NCI-H524 treated with DMSO at 0.1 percent for 48 hours (cell line): ENCODE results near the gene COG7.
"Not testable (repeated sequence)": the region's sequence is repeated elsewhere in the genome, so short reads cannot be mapped to it uniquely, and the experiment has no call there.

Experiments
- DNase-seq: peaks from one replicate; lab custom pipeline; 2025; lab: John Stamatoyannopoulos, UW

The COG7 gene

DNA sequence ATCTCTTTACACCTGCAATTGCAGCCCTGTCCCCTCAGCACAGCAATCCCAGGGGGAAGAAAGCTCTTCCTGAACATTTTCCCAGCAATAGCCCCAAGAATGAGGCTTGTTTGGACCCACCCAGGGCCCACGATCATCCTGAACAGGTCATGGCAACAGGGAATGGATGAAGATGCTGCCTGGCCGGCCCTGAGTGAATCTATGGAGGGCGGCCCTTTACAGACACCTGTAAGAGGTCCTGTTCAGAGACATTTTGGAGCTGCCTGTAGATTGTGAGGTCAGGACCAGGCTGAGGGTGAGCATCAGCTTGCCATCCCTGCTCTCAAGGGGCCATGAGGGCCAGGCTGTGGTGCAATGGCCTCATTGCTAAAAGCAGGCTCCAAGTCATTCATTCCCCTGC lies 69.1 kb downstream of the COG7 start:
- DNase-seq = no peak

DNA sequence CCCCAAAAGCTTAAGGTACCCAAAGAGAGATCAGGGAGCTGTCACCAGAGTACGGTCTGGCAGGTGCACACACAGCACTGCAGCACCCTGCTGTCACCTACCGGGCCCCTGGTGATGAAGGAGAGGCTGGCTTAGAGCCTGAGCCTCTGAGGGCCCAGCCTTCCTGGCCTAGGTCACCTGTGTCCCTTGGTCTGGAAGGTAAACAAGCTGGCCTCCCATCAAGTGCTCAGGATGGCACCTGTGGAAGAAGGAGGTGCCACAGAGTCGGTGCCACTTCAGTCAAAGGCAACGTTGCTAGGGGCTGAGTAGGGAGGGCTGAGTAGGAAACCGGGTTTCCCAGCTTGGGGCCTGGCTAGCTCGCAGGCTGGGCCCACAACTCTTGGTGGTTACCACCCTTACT lies 70.7 kb downstream of the COG7 start:
- no peak for DNase-seq

DNA sequence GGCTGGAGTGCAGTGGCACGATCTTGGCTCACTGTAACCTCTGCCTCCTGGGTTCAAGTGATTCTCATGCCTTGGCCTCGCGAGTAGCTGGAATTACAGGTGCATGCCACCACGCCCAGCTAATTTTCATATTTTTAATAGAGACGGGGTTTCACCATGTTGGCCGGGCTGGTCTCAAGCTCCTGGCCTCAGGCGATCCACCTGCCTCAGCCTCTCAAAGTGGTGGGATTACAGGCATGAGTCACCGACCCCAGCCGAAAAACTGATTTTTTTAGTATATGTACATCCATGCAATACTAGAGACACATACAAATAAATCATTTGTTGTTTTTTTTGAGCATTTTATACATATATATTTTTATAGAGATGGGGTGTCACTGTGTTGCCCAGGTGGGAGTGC lies 71.3 kb downstream of the COG7 start:
- not testable (repeated sequence) for DNase-seq

DNA sequence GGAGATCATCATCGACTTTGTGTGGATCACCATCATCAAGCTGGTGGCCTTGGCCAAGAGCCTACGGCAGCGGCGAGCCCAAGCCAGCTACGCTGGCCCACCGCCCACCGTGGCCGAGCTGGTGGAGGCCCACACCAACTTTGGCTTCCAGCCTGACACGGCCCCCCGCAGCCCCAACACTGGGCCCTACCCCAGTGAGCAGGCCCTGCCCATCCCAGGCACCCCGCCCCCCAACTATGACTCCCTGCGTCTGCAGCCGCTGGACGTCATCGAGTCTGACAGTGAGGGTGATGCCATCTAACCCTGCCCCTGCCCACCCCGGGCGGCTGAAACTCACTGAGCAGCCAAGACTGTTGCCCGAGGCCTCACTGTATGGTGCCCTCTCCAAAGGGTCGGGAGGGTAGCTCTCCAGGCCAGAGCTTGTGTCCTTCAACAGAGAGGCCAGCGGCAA lies 72.5 kb downstream of the COG7 start:
- DNase-seq = no peak

DNA sequence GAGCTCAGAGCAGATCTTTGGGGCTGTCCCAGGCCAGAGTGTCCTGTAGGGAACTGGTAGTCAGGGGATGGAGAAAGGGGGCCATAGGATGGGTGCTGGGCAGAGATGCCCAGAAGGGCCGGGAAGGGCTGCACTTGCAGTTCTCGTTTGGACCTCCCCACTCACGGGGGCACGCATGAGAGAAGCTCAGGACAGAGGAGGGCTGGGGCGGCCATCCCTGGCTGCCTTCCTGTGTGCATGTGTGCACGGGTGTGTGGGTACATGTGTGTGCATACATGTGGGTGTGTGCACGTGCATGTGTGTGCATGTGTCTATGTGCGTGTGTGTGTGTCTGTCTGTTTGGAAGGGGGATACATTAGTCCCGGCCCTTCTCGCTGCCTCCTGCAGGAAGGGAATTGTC lies 73.3 kb downstream of the COG7 start:
- DNase-seq = no peak

DNA sequence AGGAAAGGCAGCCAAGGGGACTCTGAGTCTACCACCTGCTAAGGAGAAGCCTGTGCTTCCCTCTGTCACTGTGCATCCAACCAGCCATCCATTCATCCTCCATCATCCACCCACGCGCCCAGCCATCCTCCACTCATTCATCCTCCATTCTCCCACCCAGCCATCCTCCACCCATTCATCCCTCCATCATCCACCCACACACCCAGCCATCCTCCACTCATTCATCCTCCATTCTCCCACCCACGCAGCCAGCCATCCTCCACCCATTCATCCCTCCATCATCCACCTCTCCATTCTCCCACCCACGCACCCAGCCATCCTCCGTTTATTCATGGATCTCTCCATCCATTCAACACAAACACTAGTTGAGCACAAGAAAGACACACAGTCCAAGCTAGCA lies 74.1 kb downstream of the COG7 start:
- DNase-seq = no peak

DNA sequence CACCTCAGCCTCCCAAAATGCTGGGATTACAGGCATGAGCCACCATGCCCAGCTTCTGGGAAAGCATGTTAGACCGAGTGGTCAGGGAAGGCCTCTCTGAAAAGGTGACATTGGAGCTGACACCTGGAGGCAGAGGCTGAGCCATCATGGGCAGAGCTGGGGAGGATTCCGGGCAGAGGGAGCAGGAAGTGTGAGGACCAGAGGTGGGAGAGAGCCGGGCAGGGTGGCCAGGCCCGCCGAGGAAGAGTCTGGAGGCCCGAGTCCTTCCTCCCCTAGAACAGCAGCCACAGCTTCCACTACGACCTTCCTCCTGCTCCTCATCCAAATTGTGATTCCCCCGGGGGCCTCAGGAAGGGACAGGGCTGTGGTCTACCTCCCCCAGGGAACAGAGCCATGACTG lies 74.7 kb downstream of the COG7 start:
- DNase-seq = no peak

DNA sequence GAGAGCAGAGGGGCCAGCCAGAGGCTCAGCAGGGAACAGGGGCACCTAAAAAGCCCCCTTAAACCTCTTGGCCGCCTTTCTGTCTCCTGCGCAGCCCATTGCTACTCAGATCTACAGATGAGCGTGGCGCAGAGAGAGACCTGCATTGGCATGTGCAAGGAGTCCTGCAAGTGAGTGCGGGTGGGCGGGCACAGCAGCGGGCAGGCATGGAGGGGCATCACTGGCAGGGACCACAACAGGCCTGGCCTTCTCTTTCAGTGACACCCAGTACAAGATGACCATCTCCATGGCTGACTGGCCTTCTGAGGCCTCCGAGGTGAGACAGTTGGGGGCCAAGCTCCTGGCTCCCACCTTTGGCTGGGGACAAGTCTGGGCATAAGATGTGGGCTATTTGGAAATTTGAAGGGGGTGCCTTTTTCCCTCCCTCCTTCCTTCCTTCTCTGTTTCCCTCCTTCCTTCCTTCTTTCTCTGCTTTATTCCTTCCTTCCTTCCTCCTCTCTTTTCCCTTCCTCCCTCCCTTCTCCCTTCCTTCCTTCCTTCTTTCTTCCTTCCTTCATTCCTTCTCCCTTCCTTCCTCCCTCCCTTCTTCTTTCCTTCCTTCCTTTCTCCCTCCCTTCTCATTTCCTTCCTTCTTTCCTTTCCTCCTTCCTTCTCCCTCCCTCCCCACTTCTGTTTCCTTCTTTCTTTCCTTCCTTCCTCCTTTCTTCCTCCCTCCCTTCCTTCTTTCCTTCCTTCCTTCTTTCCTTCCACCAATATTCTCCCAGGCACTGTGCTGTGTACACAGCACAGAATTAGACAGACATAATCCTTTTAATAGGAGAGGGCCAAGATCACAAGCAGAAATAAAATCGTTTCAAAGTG lies 75.7 kb downstream of the COG7 start:
- DNase-seq = no peak

DNA sequence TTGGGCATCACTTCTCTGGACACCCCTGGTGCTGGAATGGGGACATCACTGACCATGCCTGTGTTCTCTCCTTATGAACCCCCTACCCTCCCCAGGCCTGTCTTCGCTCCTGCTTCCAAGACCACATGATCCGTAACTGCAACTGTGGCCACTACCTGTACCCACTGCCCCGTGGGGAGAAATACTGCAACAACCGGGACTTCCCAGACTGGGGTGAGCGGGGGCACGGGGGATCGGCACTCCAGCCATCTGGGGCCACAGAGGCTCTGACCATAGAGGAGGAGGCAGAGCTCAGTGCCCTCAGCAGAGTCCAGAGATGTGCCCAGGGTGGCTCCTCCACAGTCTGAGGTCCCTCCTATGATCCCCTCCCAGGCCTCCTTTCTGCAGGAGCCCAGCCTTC lies 77.3 kb downstream of the COG7 start:
- no peak for DNase-seq

DNA sequence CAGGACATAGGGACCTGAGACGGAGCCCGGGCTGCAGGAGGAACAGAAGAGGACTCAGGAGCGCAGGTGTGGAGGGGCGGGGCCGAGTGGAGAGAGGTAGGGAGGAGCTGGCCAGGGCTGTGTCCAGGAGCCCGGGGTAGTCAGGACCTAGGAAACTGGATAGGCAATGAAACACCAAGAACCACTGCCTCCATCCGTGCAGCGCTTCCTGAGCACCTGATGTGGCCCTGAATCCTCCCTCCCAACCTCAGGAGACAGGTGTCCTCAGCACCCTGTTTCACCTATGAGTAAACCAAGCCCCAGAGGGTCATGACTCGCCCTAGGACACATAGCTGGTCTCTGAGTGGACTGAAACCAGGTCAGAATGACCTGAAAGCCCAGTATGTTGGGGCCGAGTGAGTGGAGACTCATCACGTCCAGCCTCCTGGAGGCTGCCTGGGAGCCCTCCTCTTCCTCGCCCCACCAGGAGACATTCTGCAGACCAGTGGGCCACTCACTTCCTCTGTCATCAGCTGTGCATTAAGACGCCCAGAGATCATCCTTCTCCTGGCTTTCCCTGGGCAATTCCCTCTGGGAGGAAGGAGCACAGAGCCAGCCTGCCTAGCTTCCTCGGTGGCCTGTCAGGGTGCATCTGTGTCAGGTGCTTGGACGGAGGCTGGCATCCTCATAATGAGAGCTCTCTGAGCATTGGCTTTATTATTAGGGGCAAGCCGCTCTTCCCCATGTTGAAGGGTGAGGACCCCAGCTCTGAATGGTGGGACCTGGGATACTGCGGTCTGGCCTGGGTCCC lies 78.1 kb downstream of the COG7 start:
- no peak for DNase-seq

DNA sequence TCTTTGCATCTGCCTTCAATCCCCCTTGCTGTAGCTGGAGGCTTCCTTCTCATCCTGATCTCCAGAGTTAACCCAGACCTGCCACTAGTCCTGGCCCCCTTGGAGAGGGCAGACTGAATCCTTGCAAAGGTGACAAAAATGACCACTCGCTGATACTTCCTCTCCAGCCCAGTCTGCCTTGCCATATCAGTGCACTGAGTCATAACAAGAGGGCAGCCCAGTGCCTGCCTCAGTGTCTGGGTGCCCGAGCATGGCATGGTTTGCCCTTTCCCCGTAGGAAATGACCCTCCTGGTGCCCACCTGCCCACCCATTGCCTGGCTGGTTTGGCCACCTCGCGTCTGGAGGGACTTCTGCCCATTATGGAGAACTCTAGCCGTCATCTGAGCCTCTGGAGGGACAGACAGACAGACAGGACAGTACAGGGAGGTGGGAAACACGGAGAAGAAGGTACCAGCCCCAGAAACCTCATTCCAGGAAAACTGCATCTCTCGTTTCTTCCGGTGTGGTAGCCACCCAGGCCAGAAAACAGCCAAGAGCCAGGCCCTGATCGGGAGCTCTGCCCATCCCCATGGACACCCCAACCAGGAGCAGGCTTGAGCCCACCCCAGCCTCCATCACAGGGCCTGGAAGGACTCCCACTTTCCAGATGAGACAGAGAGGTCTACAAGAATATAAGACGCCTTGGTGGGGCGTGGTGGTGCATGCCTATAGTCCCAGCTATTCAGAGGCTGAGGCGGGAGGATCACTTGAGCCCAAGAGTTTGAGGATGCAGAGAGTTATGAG lies 79.4 kb downstream of the COG7 start:
- DNase-seq = no peak

DNA sequence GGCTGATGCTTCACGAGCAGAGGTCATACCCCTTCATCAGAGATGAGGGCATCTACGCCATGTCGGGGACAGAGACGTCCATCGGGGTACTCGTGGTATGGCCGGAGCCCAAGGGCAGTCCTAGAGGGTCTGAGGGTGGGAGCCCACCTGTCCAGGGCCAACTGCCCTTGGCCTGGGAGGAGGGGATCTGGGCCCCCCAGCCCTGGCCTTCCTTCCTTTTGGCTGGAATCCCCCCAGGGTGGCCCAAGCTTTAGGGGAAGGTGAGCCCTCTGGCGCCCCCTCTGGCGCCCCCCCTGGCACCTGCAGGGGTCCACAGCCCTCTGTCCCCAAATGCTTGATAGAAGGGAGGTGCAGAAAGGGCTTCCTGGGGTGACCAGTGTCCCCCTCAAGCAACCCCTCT lies 81.6 kb downstream of the COG7 start:
- DNase-seq = no peak

DNA sequence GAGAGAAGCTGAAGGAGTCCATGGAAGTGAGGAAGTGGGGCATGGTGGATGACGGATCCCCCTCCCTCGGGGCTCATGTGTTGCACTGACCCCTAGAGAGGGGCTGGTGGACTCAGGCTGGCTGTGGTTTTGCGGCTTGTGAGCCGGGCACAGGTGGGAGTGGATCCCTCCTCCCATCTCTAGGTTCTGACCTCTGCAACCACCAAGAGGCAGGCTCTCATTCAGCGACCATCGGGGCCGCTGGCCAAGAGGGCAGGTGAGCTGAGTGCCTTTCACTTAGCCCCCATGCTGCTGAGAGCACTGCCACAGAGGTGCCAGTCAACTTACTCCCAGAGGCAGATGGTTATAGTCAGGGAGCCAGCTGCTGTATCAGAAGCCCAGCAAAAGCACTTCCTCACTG lies 83.6 kb downstream of the COG7 start:
- DNase-seq = no peak

DNA sequence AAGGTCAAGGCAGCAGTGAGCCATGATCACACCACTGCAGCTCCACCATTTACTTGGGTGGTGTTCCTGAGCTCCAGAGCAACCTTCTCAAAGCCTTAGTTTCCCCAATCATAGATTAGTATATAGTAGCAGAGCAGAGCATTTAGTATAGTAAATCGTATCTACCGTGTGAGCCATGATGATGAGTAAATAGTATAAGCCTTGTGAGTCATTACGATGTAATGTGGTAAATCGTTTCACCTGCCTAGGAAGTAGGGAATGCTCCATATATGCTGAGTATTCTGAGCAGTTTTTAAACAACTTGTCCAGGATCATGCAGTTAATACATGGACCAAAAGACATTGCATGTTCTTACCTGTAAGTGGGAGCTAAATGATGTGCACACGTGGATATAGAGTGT lies 84.5 kb downstream of the COG7 start:
- no peak for DNase-seq

DNA sequence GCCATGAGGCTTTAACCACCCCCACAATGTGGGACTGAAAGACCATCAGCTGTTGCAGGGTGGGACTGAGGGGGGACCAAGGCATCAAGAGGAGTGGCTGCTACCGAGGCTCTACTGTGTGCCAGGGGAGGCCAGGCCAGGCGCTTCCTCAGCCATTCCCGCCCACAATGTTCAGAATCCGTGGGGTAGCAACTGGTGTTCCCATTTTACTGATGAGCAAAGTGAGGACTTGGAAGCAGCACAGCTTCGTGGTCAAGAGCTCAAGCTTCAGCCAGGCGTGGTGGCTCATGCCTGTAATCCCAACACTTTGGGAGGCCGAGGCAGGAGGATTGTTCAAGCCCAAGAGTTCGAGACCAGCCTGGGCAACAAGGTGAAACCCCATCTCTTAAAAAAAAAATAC lies 85.0 kb downstream of the COG7 start:
- DNase-seq = no peak

DNA sequence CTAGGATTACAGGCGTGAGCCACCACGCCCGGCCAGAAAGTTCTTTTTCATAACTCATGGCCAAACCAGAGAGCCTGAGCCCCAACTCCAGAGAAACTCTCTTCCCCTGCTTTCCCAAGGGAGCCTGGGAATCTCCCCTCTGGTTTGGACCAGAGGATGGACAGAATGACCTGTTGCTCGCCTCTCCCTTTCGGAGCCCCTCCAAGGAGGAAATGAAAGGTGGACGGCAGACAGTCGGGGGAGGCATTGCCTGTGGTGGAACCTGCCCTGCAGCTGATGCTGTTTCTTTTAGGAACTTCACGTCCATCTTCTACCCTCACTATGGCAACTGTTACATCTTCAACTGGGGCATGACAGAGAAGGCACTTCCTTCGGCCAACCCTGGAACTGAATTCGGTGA lies 85.4 kb downstream of the COG7 start:
- no peak for DNase-seq

DNA sequence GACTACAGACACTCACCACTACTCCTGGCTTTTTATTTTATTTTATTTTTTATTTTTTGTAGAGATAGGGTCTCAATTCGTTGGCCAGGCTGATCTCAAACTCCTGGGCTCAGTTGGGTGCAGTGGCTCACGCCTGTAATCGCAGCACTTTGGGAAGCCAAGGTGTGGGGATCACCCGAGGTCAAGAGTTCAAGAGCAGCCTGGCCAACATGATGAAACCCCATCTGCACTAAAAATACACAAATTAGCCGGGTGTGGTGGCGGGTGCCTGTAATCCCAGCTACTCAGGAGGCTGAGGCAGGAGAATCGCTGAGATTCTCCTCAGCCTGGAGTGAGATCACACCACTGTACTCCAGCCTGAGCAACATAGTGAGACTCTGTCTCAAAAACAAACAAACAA lies 86.6 kb downstream of the COG7 start:
- DNase-seq = not testable (repeated sequence)

DNA sequence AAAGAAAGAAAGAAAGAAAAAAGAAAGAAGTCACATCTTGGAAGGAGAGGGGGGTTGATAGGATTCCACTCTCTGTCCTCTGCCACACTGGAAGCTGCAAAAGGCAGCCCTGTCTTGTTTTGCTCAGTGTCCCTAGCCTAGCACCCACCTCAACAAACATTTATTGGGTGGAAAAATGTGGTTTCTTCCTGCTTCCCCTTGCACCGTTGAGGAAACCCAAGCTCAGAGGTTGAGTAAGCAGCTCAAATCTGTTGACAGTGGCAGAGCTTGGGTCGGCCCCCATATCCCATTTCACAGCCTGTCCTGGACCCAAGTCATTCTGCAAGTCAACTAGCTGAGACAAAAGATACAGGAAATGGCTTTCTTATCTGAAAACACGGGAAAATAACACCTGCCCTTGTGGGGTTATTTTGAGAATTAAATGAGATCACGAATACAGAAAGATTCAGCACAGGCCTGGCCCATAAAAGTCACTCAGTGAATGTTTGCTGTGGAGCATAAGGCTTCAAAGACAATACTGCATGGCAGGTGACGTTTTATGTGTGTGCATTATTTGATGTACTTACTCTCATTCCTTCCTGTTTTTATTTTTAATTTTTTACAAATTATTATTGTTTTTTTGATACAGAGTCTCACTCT lies 87.3 kb downstream of the COG7 start:
- no peak for DNase-seq

DNA sequence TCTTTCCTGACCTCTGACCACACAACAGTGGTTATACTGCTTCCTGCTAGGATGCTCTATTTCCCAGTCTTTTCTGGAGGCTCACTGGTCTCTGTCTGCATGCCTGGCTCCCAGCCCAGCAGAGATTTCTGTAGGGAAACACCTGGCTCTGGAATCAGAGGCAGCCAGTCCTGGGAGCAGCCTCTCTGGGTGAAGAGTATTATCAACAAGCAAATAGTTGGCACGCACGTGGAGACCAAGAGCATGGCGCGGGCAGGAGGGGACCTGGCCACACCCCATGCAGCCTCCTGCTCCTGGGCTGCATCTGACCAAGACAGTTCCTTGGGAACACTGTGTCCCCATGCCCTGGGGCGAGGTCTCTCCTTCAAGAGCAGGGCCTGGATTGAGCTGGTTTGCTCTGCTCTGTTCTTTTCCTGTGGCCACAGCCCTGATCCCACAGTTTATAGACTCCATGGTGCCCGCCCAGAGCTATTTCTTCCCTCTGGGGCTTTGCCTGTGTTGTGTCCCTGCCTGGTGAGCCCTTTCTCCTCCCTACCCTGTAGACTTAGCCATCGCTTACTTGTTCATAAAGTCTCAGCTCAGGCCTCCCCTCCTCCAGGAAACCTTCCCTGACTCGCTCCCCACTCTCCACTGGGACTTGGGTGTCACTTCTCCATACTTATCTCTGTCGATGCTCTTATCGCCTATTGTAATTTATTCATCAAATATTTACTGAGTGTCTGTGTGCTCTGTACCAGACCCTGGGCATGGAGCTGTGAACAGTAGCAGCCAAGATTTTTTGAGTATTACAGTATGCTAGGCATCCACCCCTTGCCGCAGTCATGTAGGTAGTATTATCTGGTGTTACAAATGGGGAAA lies 90.3 kb downstream of the COG7 start:
- no peak for DNase-seq

DNA sequence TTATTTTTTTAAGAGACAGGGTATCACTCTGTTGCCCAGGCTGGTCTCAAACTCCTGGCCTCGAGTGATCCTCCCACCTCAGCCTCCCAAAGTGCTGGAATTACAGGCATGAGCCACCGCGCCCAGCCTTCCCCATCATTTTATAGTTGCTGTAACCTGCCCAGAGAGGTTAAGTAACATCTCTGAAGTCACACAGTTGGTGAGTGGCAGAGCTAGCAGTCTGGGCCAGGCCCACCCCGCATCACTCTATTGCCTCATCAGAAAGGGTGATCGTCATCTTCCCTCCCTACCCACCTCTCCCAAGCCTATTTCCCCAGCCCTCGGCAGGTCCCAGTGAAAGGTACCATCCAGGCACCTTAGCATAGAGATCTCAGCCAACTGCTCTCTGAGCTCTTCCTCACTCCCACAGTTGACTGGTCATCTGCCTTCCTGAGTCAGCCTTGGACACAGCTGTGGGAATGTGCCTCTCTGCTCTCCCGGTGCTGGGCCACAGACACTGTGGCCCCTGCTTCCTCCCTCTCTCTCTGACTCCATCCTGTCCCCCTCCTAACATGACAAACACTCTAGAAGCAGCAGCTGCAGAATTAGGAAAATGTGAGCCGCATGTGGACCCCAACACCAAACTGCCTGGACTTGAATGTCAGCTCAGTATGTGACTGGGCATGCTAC lies 93.8 kb downstream of the COG7 start:
- no peak for DNase-seq
